Panc1 (cell line): ENCODE results near the gene FAM53B. TPM values are rescaled to one million over a fixed set of nuclear protein-coding genes. Genes with fewer than 3 reads are reported as not detected.

Experiments
- ATAC-seq: fragments of 200-7000 bp; cut with Tn5 transposase; 2 replicates; pipeline ENCODE4 v1.9.1; 2020; ENCODE audit warnings: mild to moderate bottlenecking, moderate library complexity
- BruUV-seq: library from RNA; stranded (reverse); fragments of 400-500 nt; replicated peaks from 2 replicates; lab custom pipeline; 2021; lab: Mats Ljungman, UMichigan
- CTCF ChIA-PET: fragments of 300-600 bp; sonication (Branson Sonifier 250); formaldehyde crosslinking; loops from one replicate; lab custom pipeline; 2022; ENCODE audit warnings: antibody characterized with exemption; lab: Charles Lee
- POLR2A ChIA-PET: fragments of 300-600 bp; sonication (Branson Sonifier 250); formaldehyde crosslinking; loops from one replicate; lab custom pipeline; 2022; ENCODE audit warnings: antibody characterized with exemption; lab: Charles Lee
- DNase-seq: peaks from one replicate; pipeline ENCODE4 v3.0.0-alpha.2; 2010; ENCODE audit warnings: low read depth, low spot score
- H3K27ac ChIP-seq: 2 replicates; pipeline ENCODE4 v1.5.1; 2011; ENCODE audit warnings: mild to moderate bottlenecking, low read length, inconsistent platforms
- H3K27me3 ChIP-seq: fragments of 200-500 bp; sonication (Bioruptor generic); 2 replicates; pipeline ENCODE4 v1.6.0; 2014; ENCODE audit warnings: low read length, inconsistent platforms; ENCODE audit not compliant: control insufficient read depth, insufficient read depth
- H3K36me3 ChIP-seq: fragments of 200-500 bp; sonication (Bioruptor generic); 2 replicates; pipeline ENCODE4 v1.5.1; 2014; ENCODE audit warnings: inconsistent platforms, mild to moderate bottlenecking, low read length, moderate library complexity; ENCODE audit not compliant: control insufficient read depth, insufficient read depth
- H3K4me1 ChIP-seq: 2 replicates; pipeline ENCODE4 v1.5.1; 2011; ENCODE audit warnings: inconsistent platforms, mild to moderate bottlenecking, low read length, moderate library complexity; ENCODE audit not compliant: control insufficient read depth, insufficient read depth
- H3K4me3 ChIP-seq, 2 experiments: 2 replicates each; pipeline ENCODE4 v1.5.1; 2011 to 2012; ENCODE audit warnings: low read depth in 2 of 2, low read length in 2 of 2, mild to moderate bottlenecking in 2 of 2, inconsistent platforms in 1 of 2, moderate library complexity in 1 of 2
- H3K9me3 ChIP-seq: fragments of 200-500 bp; sonication (Bioruptor generic); 2 replicates; pipeline ENCODE4 v1.5.1; 2014; ENCODE audit warnings: low read depth, mild to moderate bottlenecking, inconsistent platforms, low read length, moderate library complexity; ENCODE audit not compliant: control insufficient read depth, insufficient read depth
- POLR2AphosphoS5 ChIP-seq: IDR thresholded peaks from 2 replicates; pipeline ENCODE4 v1.6.1; 2012; ENCODE audit warnings: mild to moderate bottlenecking, low read depth, low read length, moderate library complexity
- REST ChIP-seq, 2 experiments: IDR thresholded peaks; 2 replicates each; pipeline ENCODE4 v1.6.1; 2011 to 2012; ENCODE audit warnings: low read depth in 2 of 2, control low read depth in 1 of 2, low read length in 1 of 2, mild to moderate bottlenecking in 1 of 2, moderate library complexity in 1 of 2; ENCODE audit not compliant: insufficient read depth in 1 of 2
- SIN3A ChIP-seq: IDR thresholded peaks from 2 replicates; pipeline ENCODE4 v1.6.1; 2012; ENCODE audit warnings: low read depth, mild to moderate bottlenecking, low read length, moderate library complexity, borderline replicate concordance; ENCODE audit not compliant: insufficient read depth
- TCF7L2 ChIP-seq: IDR thresholded peaks from 2 replicates; pipeline ENCODE4 v1.6.1; 2011; ENCODE audit warnings: mild to moderate bottlenecking, low read depth, low read length, inconsistent platforms
- in situ Hi-C: cut with HindIII; loops from 2 replicates; pipeline ENCODE4 v1.10.0; 2016; ENCODE audit warnings: low sequenced_read_pairs, low pct_unique_long_range_greater_than_20kb
- intact Hi-C: fragments of 100-400 bp; cut with micrococcal nuclease; formaldehyde crosslinking; loops from one replicate; pipeline ENCODE4 v1.10.0; 2022; ENCODE audit not compliant: unreplicated experiment
- total RNA-seq: library from RNA; stranded (reverse); gene quantifications from one replicate; pipeline ENCODE4 v1.2.1, GENCODE V29; 2021; ENCODE audit not compliant: unreplicated experiment
- TF ChIP-seq, protein P1 (sequence below): fragments of 450-650 bp; IDR thresholded peaks from 2 replicates; pipeline ENCODE4 v1.5.1; 2017; ENCODE audit warnings: mild to moderate bottlenecking

The FAM53B gene
- total RNA-seq, 1 experiment from 2014 or later = 42.5 TPM

DNA sequence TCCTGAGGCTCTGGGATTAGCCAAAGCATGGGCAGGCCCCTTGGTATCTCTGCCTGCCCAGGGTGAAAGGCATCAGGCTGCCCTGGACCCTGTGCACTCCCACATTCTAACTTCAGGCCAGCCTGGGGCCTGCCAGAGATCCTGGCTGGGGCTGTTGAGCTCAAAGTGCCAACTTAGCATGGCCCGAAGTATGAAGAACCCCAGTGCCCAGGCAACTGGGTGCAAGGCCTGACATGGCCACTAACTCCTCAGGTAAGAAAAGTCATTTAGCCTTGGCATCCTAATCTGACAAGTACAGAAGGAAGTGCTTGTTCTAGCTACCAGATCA is 43.2 kb downstream of the FAM53B start:
- CTCF ChIA-PET = interaction anchor here (1.2 kb wide), 1 partner anchor 39 kb away, joined by 4 read pairs; no protein-coding TSS in a partner anchor
- intact Hi-C loops = no loop called here
- ATAC-seq = no peak
- Histone ChIP-seq H3K27ac (no peak overlapping the region), H3K36me3 (no peaks in the 10 kb centered on the region; the same call in 1 of the 2 replicates), H3K4me3 (no peak overlapping the region), H3K4me1 (peaks cover 3% of the 10 kb centered on the region; the same call in 1 of the 2 replicates), H3K9me3 (no peaks in the 10 kb centered on the region), H3K27me3 (no peaks in the 10 kb centered on the region)
- DNase-seq = no peak
- in situ Hi-C loops = no loop called here
- BruUV-seq = no TSS peak
- POLR2A ChIA-PET = interaction anchor here (0.5 kb wide), 1 partner anchor 103 kb away, joined by 5 read pairs; no protein-coding TSS in a partner anchor
- TF ChIP-seq POLR2AphosphoS5 (no peak), TCF7L2 (no peak), REST (IDR thresholded peaks at IDR 0.05; ENCODE audit: insufficient read depth in 1 of 2, low read depth in 2 of 2, low read length in 1 of 2) (no peak), SIN3A (no peak)
- TF ChIP-seq, protein P1, sequence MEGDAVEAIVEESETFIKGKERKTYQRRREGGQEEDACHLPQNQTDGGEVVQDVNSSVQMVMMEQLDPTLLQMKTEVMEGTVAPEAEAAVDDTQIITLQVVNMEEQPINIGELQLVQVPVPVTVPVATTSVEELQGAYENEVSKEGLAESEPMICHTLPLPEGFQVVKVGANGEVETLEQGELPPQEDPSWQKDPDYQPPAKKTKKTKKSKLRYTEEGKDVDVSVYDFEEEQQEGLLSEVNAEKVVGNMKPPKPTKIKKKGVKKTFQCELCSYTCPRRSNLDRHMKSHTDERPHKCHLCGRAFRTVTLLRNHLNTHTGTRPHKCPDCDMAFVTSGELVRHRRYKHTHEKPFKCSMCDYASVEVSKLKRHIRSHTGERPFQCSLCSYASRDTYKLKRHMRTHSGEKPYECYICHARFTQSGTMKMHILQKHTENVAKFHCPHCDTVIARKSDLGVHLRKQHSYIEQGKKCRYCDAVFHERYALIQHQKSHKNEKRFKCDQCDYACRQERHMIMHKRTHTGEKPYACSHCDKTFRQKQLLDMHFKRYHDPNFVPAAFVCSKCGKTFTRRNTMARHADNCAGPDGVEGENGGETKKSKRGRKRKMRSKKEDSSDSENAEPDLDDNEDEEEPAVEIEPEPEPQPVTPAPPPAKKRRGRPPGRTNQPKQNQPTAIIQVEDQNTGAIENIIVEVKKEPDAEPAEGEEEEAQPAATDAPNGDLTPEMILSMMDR = no peak

DNA sequence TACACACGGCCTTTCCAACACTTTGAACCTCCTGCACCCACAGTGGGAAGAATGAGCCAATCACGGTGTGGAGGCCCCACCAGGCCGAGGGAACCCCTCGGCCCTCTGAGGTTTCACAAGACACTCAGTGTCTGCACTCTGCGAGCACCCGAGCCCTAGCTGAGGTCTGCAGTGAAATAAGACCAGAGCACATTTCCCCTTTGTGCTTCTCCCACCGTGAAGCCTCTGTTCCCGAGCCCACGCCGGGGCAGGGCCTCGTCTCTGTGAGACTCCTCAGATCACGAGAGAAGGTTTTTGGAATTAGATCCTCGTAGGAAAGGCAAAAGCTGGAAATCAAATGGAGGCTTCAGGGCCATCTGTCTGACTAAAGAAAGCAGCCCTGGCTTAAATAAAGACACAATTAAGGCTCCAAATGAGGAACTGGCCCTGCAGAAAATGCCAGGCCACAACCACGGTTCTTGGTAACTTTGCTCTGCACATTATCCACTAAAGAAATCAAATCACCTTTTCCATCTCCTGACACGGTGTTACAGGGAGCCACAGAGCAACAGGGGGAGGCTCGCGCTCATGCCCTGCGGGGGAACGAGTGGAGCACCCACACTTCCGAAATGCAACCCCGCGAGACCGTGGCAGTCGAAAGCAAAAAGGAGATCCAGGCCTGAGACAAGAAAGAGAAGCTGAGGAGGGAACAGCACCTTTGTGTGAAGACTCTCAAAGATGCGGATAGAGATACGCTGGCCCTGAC is 43.7 kb downstream of the FAM53B start:
- Histone ChIP-seq H3K27ac (no peak overlapping the region), H3K4me1 (peaks cover 3% of the 10 kb centered on the region; the same call in 1 of the 2 replicates), H3K36me3 (no peaks in the 10 kb centered on the region; the same call in 1 of the 2 replicates), H3K27me3 (no peaks in the 10 kb centered on the region), H3K9me3 (no peaks in the 10 kb centered on the region), H3K4me3 (no peak overlapping the region)
- no TSS peak for BruUV-seq
- TF ChIP-seq SIN3A = no peak
- no peak for TF ChIP-seq POLR2AphosphoS5
- TF ChIP-seq TCF7L2 = no peak
- TF ChIP-seq, protein P1 = no peak
- no peak for TF ChIP-seq REST (IDR thresholded peaks at IDR 0.05; ENCODE audit: insufficient read depth in 1 of 2, low read depth in 2 of 2, low read length in 1 of 2)
- ChIA-PET POLR2A (interaction anchor here (0.5 kb wide), 1 partner anchor 104 kb away, joined by 5 read pairs; no protein-coding TSS in a partner anchor), CTCF (interaction anchor here (1.2 kb wide), 1 partner anchor 39 kb away, joined by 4 read pairs; no protein-coding TSS in a partner anchor)
- in situ Hi-C loops = no loop called here
- intact Hi-C loops = no loop called here
- ATAC-seq (no peak), DNase-seq (no peak)
